Fibroblast of villous mesenchyme (primary cell): ENCODE results near the gene SCN5A. TPM values are rescaled to one million over a fixed set of nuclear protein-coding genes. Genes with fewer than 3 reads are reported as not detected.

Experiments used
- DNase-seq: peaks from one replicate; pipeline ENCODE4 v3.0.0-alpha.2; 2010; ENCODE audit warnings: low read depth
- H3K4me3 ChIP-seq: 2 replicates; pipeline ENCODE4 v1.5.1; 2011; ENCODE audit warnings: low read depth, mild to moderate bottlenecking, low read length
- total RNA-seq: library from RNA; depleted of rRNA; stranded (reverse); fragments of >200 nt; gene quantifications from 2 replicates; pipeline ENCODE4 v1.2.3, GENCODE V29; 2012
- TF ChIP-seq, protein P1 (sequence below): IDR thresholded peaks from 2 replicates; pipeline ENCODE4 v1.5.1; 2012; ENCODE audit warnings: low read depth, mild to moderate bottlenecking, low read length; ENCODE audit not compliant: insufficient read depth

SCN5A gene
- total RNA-seq, 1 donor, result 0.43 TPM

DNA sequence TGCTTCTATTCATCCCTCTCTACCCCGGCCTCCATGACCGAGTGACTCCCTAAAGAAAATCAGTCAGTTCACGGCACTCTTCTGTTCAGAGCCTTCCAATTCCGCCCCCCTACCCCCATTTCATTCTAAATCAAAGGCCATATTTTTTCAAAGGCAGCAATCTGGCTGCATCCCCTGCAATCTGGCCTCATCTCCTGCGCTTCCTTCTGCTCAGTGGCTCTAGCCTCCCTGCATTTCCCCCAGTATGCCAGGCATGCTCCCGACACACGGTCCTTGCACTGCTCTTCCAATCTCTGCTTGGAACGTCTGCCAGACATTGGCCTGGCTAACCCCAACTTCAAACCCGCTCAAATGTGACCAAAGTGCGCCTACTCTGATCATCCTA, 85.6 kb downstream of the SCN5A start:
- DNase-seq, result no peak
- no peak overlapping the region for H3K4me3 ChIP-seq
- TF ChIP-seq, protein P1, sequence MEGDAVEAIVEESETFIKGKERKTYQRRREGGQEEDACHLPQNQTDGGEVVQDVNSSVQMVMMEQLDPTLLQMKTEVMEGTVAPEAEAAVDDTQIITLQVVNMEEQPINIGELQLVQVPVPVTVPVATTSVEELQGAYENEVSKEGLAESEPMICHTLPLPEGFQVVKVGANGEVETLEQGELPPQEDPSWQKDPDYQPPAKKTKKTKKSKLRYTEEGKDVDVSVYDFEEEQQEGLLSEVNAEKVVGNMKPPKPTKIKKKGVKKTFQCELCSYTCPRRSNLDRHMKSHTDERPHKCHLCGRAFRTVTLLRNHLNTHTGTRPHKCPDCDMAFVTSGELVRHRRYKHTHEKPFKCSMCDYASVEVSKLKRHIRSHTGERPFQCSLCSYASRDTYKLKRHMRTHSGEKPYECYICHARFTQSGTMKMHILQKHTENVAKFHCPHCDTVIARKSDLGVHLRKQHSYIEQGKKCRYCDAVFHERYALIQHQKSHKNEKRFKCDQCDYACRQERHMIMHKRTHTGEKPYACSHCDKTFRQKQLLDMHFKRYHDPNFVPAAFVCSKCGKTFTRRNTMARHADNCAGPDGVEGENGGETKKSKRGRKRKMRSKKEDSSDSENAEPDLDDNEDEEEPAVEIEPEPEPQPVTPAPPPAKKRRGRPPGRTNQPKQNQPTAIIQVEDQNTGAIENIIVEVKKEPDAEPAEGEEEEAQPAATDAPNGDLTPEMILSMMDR, result no peak

DNA sequence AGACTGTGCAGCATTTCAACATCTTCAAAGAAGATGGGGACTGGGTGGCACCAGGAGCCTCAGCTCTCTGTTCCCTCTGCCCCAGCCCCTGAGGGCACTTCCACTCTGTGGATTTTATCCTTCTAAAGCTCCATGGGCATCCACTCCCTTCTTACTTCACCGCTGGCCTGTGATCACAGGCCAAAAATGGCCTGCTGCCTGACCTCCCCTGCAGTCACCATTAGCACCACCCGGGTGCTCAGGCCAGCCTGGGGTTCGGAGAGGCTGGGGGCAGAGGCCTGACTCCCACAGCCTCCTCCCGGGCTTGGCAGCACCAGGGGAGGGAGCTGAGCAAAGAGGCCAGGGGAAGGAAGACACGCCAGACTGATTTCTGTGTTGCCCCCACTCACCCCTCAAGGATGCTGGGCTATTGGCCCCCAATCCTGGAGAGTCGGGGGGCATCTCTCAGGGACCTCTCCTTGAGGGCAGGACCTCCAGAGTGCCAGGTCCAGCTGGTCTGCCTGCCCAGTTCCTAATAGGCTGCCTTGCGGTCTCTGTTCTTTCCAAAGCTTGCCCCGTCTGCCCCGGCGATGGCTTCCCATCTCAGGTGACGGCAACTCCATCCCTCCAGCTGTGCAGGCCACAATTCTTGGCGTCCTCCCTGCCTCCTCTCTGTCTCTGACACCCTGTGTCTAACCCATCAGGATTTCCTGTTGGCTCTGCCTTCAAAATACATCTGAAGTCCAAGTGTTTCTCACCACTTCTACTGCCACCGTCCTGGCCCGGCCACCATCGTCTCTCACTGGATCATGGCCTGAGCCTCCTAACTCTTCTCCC, 86.2 kb downstream of the SCN5A start:
- TF ChIP-seq, protein P1, result no peak
- H3K4me3 ChIP-seq, result no peak overlapping the region
- DNase-seq, result no peak

DNA sequence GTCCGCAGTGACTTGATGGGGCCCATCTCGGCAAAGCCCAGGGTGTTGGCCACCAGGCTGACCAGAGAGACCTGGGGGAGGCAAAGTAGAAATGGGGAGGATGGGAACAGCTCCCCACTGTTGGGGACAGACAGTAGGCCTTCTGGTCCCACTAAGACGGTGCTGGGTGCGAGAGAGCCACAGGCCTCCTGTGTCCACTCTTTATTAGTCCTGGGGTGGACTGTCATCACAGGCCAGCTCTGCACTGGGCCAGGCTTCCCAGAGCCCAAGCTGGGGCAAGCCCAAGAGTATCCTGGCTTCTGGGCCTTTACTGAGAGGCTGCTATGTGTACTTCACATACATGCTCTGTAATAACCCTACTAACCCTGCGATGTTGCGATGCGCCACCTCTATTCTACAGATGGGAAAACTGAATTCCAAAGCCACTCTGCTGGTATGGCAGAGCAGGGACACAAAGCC, 87.0 kb downstream of the SCN5A start:
- TF ChIP-seq, protein P1, result no peak
- no peak overlapping the region for H3K4me3 ChIP-seq
- DNase-seq, result no peak

DNA sequence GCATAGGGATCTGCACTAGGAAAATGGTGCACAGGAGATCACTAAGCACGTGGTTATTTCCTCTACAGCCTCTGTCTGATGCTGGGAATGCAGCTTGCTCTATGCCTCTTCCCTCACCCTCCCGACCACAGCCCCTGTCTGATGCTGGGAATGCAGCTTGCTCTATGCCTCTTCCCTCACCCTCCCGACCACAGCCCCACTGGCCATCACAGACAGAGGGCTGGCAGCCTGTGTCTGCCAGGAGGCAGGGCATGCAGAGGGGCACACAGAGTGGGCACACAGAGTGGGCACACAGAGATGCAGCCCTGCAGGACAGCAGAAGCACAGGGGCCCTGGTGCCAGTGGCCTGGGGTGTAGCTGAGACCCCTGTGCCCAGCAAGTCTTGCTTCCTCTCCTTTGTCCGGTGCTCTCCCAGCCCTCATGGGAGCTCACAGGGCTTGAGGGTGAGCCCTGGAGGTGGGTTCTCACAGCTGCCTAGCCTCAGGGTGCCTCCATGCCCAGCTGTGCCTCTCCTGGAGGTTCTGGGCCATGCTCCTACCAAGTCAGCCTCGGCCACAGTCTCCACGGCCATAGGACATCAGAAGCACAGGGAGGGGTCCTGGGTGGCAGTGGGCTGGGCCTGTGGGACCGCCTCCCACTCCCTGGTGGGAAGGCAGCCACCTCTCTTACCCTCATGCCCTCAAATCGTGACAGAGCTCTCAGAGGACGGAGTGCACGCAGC, 87.6 kb downstream of the SCN5A start:
- TF ChIP-seq, protein P1, result no peak
- no peak overlapping the region for H3K4me3 ChIP-seq
- DNase-seq, result no peak

DNA sequence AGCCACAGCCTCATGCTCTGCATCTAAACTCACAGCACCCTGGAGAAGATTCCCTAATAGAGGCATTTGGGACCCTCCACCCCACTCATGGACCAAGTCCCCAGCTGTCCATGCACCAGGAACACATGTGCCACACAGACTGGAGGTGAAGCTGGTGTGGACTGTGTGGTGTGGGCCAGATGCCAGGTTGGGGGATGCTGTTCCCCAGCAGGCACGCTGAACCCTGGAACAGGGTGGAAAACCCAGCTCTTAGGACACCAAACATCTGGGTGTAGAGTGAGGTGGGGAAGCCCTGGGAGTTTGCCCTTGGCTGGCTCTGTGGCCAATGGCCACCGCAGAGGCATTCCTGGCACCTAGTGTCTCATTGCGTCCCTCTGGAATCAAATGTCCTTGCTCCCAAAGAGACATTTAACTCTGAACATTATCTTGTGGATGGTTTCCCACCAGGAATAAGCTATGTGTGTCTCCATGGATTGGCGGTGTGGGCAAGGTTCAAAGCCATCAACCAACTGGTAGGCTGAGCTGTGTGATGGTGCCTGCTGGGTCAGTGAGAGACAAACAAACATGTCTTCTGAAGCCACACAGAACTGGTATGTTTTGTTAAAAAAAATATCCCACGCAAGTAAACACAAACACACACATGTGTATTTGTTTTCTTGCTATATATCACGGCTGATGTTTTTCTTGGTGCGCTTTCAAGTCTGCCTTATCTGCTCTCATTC, 88.3 kb downstream of the SCN5A start:
- TF ChIP-seq, protein P1, result no peak
- DNase-seq, result no peak
- H3K4me3 ChIP-seq, result no peak overlapping the region

DNA sequence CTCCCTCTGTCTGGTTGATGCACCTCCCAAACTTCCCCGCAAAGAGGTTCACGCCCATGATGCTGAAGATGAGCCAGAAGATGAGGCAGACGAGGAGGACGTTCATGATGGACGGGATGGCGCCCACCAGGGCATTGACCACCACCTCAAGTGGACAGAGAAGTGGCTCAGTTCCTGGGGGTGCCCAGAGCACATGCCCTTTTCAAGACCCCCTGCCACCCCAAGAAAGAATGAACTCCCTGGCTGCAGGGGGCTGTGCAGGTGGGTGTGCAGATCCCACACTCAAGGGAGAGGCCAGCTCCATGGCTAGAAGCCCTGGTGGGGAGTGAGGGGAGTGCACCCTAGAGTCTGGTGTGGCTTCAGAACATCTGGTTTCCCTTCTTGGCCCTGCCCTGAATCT, 89.2 kb downstream of the SCN5A start:
- no peak for DNase-seq
- TF ChIP-seq, protein P1, result peak; percentile 15
- no peak overlapping the region for H3K4me3 ChIP-seq
